NCI-H1105 (cell line): ENCODE results near the gene ITGAE.

ENCODE experiments used
- DNase-seq: peaks from one replicate; lab custom pipeline; 2025; lab: John Stamatoyannopoulos, UW

Gene ITGAE

GRCh38 chr17:3667366-3668278, 133.4 kb downstream of the ITGAE start:
- DNase-seq, result no peak

DNA sequence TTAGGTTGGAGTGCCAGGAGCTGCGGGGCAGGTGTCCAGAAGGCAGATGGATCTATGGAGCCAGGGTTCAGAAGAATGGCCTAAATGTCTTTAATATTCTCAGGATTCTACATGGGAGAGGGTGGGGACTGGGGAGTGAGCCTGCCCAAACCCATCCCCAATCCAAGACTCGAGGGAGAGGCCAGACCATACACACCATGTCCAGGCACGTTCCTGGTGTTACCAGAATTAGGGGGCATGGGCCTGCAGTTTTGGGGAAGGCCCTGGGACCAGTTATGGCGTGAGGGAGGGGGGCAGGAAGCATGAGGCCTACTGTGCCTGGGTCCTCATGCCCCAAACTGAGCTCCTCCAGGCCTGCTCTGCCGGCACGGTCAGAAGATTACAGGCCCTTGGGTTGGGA, 134.5 kb downstream of the ITGAE start:
- no peak for DNase-seq

DNA sequence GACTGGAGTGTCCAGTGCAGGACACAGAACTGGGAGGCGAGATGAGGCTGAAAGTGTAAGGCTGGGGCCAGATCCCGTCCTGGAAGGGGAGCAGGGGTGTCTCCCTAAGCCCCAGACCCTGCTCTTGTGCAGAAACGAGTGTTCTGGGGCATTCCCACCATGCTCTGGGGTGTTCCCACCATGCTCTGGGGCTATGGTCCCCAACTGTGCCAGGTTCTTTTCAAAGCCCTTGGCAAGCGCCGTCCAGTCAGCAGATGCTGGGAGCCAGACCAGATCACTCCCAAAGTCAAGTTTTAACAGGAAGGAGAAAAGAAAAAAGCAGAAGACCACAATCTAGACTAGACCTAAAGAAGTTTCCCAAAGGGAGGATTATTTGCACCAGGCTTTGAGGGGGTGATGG, 135.2 kb downstream of the ITGAE start:
- DNase-seq, result no peak
